HL-60 (cell line): Measurements from ENCODE around the gene KCNG4.

Source experiments
- DNase-seq, 2 experiments: peaks; one replicate each; pipeline ENCODE4 v3.0.0-alpha.2; 2010 to 2020; ENCODE audit warnings: low read depth in 1 of 2, low spot score in 1 of 2
- H3K27ac ChIP-seq: fragments of 250-450 bp; sonication (Bioruptor Pico); replicated peaks from 2 replicates; pipeline ENCODE4 v1.5.1; 2020; ENCODE audit warnings: mild to moderate bottlenecking, moderate library complexity
- H3K27me3 ChIP-seq: fragments of 250-450 bp; sonication (Bioruptor Pico); 2 replicates; pipeline ENCODE4 v1.5.1; 2021; ENCODE audit warnings: mild to moderate bottlenecking, moderate library complexity; ENCODE audit not compliant: insufficient read depth, poor library complexity, severe bottlenecking
- H3K4me3 ChIP-seq: replicated peaks from 2 replicates; pipeline ENCODE4 v1.5.1; 2011; ENCODE audit warnings: mild to moderate bottlenecking, control low read depth, low read length; ENCODE audit not compliant: insufficient read depth
- GABPA ChIP-seq: IDR thresholded peaks from 2 replicates; pipeline ENCODE4 v1.6.1; 2012; ENCODE audit warnings: low read depth
- POLR2AphosphoS5 ChIP-seq: IDR thresholded peaks from 2 replicates; pipeline ENCODE4 v1.6.1; 2012; ENCODE audit warnings: low read depth
- SPI1 ChIP-seq: IDR thresholded peaks from 2 replicates; pipeline ENCODE4 v1.6.1; 2012; ENCODE audit warnings: low read depth, mild to moderate bottlenecking, borderline replicate concordance
- TF ChIP-seq, protein P1 (sequence below): IDR thresholded peaks from one replicate; pipeline ENCODE4 v1.5.1; 2011; ENCODE audit warnings: low read length, control low read depth, inconsistent platforms; ENCODE audit not compliant: insufficient read depth
- TF ChIP-seq, protein P2 (sequence below): IDR thresholded peaks from 2 replicates; pipeline ENCODE4 v1.6.1; 2012; ENCODE audit warnings: low read depth; ENCODE audit not compliant: insufficient replicate concordance

Gene KCNG4

DNA sequence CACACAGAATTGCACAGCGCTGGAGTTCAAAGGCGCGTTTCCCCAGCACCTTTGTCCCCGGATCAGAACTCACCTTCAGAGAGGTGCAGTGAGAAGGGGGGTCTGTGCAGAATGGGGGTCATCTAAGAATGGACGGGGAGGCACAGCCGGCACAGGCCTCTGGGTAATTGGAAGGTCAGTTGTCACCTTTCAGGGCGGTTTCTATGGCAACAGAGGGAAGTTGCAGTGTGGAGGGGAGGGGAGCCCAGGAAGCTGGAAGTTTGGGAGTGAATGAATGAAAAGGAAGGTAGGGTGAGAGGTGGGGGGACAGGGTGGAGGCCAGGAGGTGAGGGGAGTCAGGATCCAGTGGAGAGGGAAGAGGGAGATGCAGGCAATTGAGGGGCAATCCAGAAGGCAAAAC, 12.4 kb upstream of the KCNG4 start:
- peaks cover 6% of the 10 kb centered on the region for H3K27me3 ChIP-seq
- TF ChIP-seq, protein P1, sequence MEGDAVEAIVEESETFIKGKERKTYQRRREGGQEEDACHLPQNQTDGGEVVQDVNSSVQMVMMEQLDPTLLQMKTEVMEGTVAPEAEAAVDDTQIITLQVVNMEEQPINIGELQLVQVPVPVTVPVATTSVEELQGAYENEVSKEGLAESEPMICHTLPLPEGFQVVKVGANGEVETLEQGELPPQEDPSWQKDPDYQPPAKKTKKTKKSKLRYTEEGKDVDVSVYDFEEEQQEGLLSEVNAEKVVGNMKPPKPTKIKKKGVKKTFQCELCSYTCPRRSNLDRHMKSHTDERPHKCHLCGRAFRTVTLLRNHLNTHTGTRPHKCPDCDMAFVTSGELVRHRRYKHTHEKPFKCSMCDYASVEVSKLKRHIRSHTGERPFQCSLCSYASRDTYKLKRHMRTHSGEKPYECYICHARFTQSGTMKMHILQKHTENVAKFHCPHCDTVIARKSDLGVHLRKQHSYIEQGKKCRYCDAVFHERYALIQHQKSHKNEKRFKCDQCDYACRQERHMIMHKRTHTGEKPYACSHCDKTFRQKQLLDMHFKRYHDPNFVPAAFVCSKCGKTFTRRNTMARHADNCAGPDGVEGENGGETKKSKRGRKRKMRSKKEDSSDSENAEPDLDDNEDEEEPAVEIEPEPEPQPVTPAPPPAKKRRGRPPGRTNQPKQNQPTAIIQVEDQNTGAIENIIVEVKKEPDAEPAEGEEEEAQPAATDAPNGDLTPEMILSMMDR = no peak
- TF ChIP-seq, protein P2, sequence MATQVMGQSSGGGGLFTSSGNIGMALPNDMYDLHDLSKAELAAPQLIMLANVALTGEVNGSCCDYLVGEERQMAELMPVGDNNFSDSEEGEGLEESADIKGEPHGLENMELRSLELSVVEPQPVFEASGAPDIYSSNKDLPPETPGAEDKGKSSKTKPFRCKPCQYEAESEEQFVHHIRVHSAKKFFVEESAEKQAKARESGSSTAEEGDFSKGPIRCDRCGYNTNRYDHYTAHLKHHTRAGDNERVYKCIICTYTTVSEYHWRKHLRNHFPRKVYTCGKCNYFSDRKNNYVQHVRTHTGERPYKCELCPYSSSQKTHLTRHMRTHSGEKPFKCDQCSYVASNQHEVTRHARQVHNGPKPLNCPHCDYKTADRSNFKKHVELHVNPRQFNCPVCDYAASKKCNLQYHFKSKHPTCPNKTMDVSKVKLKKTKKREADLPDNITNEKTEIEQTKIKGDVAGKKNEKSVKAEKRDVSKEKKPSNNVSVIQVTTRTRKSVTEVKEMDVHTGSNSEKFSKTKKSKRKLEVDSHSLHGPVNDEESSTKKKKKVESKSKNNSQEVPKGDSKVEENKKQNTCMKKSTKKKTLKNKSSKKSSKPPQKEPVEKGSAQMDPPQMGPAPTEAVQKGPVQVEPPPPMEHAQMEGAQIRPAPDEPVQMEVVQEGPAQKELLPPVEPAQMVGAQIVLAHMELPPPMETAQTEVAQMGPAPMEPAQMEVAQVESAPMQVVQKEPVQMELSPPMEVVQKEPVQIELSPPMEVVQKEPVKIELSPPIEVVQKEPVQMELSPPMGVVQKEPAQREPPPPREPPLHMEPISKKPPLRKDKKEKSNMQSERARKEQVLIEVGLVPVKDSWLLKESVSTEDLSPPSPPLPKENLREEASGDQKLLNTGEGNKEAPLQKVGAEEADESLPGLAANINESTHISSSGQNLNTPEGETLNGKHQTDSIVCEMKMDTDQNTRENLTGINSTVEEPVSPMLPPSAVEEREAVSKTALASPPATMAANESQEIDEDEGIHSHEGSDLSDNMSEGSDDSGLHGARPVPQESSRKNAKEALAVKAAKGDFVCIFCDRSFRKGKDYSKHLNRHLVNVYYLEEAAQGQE = no peak
- no peak overlapping the region for H3K4me3 ChIP-seq
- DNase-seq = no peak
- H3K27ac ChIP-seq = no peak overlapping the region

DNA sequence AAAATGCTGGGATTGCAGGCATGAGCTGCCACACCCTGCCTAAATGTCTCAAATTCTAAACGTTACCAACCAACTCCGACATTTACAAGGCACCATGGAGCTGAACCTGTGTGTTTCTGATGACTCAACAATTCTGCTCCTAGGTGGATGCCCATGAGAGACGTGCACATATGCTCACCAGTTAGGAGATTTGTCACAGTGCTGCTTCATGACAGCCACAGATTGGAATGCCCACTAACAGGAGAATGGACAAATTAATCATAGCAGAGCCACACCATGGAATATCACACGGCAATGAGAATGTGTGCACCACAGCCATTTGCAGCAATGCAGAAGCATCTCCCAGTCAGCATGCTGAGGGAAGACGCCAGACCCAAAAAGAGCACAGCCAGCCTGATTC, 8.0 kb upstream of the KCNG4 start:
- H3K27me3 ChIP-seq = no peaks in the 10 kb centered on the region
- TF ChIP-seq GABPA (no peak), SPI1 (no peak), POLR2AphosphoS5 (no peak)
- TF ChIP-seq, protein P2 = no peak
- TF ChIP-seq, protein P1 = no peak
- no peak overlapping the region for H3K27ac ChIP-seq
- DNase-seq = no peak
- H3K4me3 ChIP-seq = no peak overlapping the region

DNA sequence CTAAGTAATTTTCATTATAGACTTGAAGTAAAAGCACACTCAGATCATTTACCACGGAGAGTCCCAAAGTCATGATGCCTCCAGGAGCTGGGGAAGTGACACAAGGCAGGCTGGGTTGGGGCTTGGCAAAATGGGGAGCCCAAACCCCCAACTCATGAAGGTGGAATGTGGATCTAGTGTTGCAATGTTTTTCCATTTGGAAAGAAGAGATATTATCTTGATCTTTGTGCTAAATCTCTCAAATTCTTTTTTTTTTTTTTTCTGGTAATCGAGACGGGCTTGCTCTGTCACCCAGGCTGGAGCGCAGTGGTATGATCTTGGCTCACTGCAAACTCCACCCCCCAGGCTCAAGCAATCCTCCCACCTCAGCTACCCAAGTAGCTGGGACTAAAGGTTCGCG, 7.5 kb upstream of the KCNG4 start:
- TF ChIP-seq, protein P2 = no peak
- TF ChIP-seq SPI1 (no peak), GABPA (no peak), POLR2AphosphoS5 (no peak)
- TF ChIP-seq, protein P1 = no peak
- Histone ChIP-seq H3K4me3 (no peak overlapping the region), H3K27ac (no peak overlapping the region), H3K27me3 (no peaks in the 10 kb centered on the region)
- no peak for DNase-seq
